MCF 10A (cell line): ENCODE measurements around the gene SND1. TPM values are rescaled to one million over a fixed set of nuclear protein-coding genes. Genes with fewer than 3 reads are reported as not detected.

Experiments used
- BruUV-seq: library from RNA; stranded (reverse); fragments of 400-500 nt; replicated peaks from 2 replicates; lab custom pipeline; 2021; lab: Mats Ljungman, UMichigan
- CTCF ChIA-PET: fragments of 300-600 bp; sonication (Branson Sonifier 250); formaldehyde crosslinking; extraction: SDS; loops from one replicate; lab custom pipeline; 2021; ENCODE audit warnings: antibody characterized with exemption, inconsistent platforms; lab: Yijun Ruan, JAX
- POLR2A ChIA-PET: fragments of 300-600, 350-650 bp; sonication (Branson Sonifier 250); formaldehyde crosslinking; extraction: SDS; loops from one replicate; lab custom pipeline; 2020; ENCODE audit warnings: antibody characterized with exemption, inconsistent platforms; lab: Yijun Ruan, JAX
- DNase-seq: peaks from one replicate; pipeline ENCODE4 v3.0.0-alpha.2; 2018; ENCODE audit not compliant: unreplicated experiment
- H3K27ac Mint-ChIP-seq: one replicate; pipeline ENCODE4 v1.8.0; 2022; ENCODE audit warnings: mild to moderate bottlenecking, low read depth, mixed read lengths; ENCODE audit not compliant: unreplicated experiment
- H3K27me3 Mint-ChIP-seq: one replicate; pipeline ENCODE4 v1.8.0; 2022; ENCODE audit warnings: mixed read lengths; ENCODE audit not compliant: insufficient read depth, unreplicated experiment
- H3K36me3 Mint-ChIP-seq: one replicate; pipeline ENCODE4 v1.8.0; 2022; ENCODE audit warnings: mild to moderate bottlenecking, moderate library complexity, mixed read lengths; ENCODE audit not compliant: insufficient read depth, unreplicated experiment
- H3K4me1 Mint-ChIP-seq: one replicate; pipeline ENCODE4 v1.8.0; 2022; ENCODE audit warnings: mixed read lengths; ENCODE audit not compliant: insufficient read depth, unreplicated experiment
- H3K4me3 Mint-ChIP-seq: one replicate; pipeline ENCODE4 v1.8.0; 2022; ENCODE audit warnings: mild to moderate bottlenecking, moderate library complexity, mixed read lengths; ENCODE audit not compliant: unreplicated experiment
- H3K9me3 Mint-ChIP-seq: one replicate; pipeline ENCODE4 v1.8.0; 2022; ENCODE audit warnings: mixed read lengths; ENCODE audit not compliant: unreplicated experiment
- CTCF ChIP-seq: fragments of 200-600 bp; IDR thresholded peaks from one replicate; pipeline ENCODE4 v1.8.0; 2022; ENCODE audit warnings: antibody characterized with exemption, mild to moderate bottlenecking; ENCODE audit not compliant: unreplicated experiment
- intact Hi-C: fragments of 100-400 bp; cut with micrococcal nuclease; formaldehyde crosslinking; loops from 2 replicates; pipeline ENCODE4 v1.14.1; 2022
- total RNA-seq: library from RNA; stranded (reverse); gene quantifications from 2 replicates; pipeline ENCODE4 v1.2.3, GENCODE V29; 2022

The SND1 gene
- total RNA-seq, 1 experiment from 2014 or later, result 297 TPM

GRCh38 chr7:128093614-128094570 lies 441.9 kb downstream of the SND1 start:
- DNase-seq, result no peak
- Mint-ChIP-seq H3K27ac (no peak overlapping the region), H3K9me3 (no peaks in the 10 kb centered on the region), H3K4me1 (no peaks in the 10 kb centered on the region), H3K36me3 (peaks cover 76% of the 10 kb centered on the region), H3K4me3 (no peak overlapping the region), H3K27me3 (no peaks in the 10 kb centered on the region)
- ChIA-PET CTCF (interaction anchor here (0.6 to 0.8 kb wide), 2 partner anchors 43 to 467 kb away, joined by 3 read pairs; no protein-coding TSS in a partner anchor), POLR2A (no interaction called here)
- intact Hi-C loops, result no loop called here
- no peak for TF ChIP-seq CTCF
- no TSS peak for BruUV-seq

GRCh38 chr7:128094686-128095085 lies 442.7 kb downstream of the SND1 start:
- CTCF ChIA-PET, result no interaction called here
- no peak for DNase-seq
- no peak overlapping the region for H3K27ac Mint-ChIP-seq
- POLR2A ChIA-PET, result no interaction called here
- no peak for TF ChIP-seq CTCF
- no peaks in the 10 kb centered on the region for H3K4me1 Mint-ChIP-seq
- H3K36me3 Mint-ChIP-seq, result peaks cover 68% of the 10 kb centered on the region
- intact Hi-C loops, result no loop called here
- H3K9me3 Mint-ChIP-seq, result no peaks in the 10 kb centered on the region
- H3K4me3 Mint-ChIP-seq, result no peak overlapping the region
- no peaks in the 10 kb centered on the region for H3K27me3 Mint-ChIP-seq
- no TSS peak for BruUV-seq

GRCh38 chr7:128097211-128097731 lies 445.3 kb downstream of the SND1 start:
- Mint-ChIP-seq H3K4me3 (no peak overlapping the region), H3K36me3 (peaks cover 42% of the 10 kb centered on the region), H3K4me1 (no peaks in the 10 kb centered on the region), H3K9me3 (no peaks in the 10 kb centered on the region), H3K27ac (no peak overlapping the region), H3K27me3 (no peaks in the 10 kb centered on the region)
- no peak for TF ChIP-seq CTCF
- intact Hi-C loops, result no loop called here
- CTCF ChIA-PET, result interaction anchor here (0.7 kb wide), 1 partner anchor 14 kb away, joined by 3 read pairs; no protein-coding TSS in a partner anchor
- no peak for DNase-seq
- POLR2A ChIA-PET, result no interaction called here
- no TSS peak for BruUV-seq

GRCh38 chr7:128098629-128099028 lies 446.6 kb downstream of the SND1 start:
- H3K4me1 Mint-ChIP-seq, result no peaks in the 10 kb centered on the region
- H3K4me3 Mint-ChIP-seq, result no peak overlapping the region
- TF ChIP-seq CTCF, result no peak
- H3K9me3 Mint-ChIP-seq, result no peaks in the 10 kb centered on the region
- DNase-seq, result no peak
- no peak overlapping the region for H3K27ac Mint-ChIP-seq
- CTCF ChIA-PET, result interaction anchor here (0.6 to 1.8 kb wide), 5 partner anchors 37 to 212 kb away, joined by 3 to 7 read pairs (median 3); no protein-coding TSS in a partner anchor
- H3K27me3 Mint-ChIP-seq, result no peaks in the 10 kb centered on the region
- BruUV-seq, result no TSS peak
- POLR2A ChIA-PET, result interaction anchor here (0.8 to 1.0 kb wide), 2 partner anchors 11 to 17 kb away, joined by 3 to 4 read pairs; no protein-coding TSS in a partner anchor
- intact Hi-C loops, result no loop called here
- H3K36me3 Mint-ChIP-seq, result peaks cover 34% of the 10 kb centered on the region
